Prostate gland (tissue), 2 donors: ENCODE measurements around the gene RAD51. TPM values are rescaled to one million over a fixed set of nuclear protein-coding genes. Genes with fewer than 3 reads are reported as not detected.
A peak's percentile ranks its signal among the peaks of the same experiment; 100 is the strongest.

Experiments
- DNase-seq: peaks from one replicate; pipeline ENCODE4 v3.0.0-alpha.2; 2019; ENCODE audit warnings: low spot score
- H3K27ac ChIP-seq, 2 donors: fragments of 200-600 bp; sonication (generic); 2 replicates each; pipeline ENCODE4 v1.5.1; 2017 to 2019
- H3K27me3 ChIP-seq: fragments of 200-600 bp; sonication (generic); replicated peaks from 2 replicates; pipeline ENCODE4 v1.5.1; 2019; ENCODE audit not compliant: insufficient read depth
- H3K36me3 ChIP-seq, 2 donors: fragments of 200-600 bp; sonication (generic); 1 replicate in 1 of 2; 2 replicates in 1 of 2; pipeline versions ENCODE4 v1.5.1 to v1.8.1; 2017 to 2019
- H3K4me1 ChIP-seq: fragments of 200-600 bp; sonication (generic); replicated peaks from 2 replicates; pipeline ENCODE4 v1.5.1; 2019
- H3K4me3 ChIP-seq, 2 donors: fragments of 200-600 bp; sonication (generic); 2 replicates each; pipeline ENCODE4 v1.5.1; 2017 to 2019
- H3K9me3 ChIP-seq: fragments of 200-600 bp; sonication (generic); 2 replicates; pipeline ENCODE4 v1.5.1; 2017
- CTCF ChIP-seq, 4 experiments: fragments of 200-600 bp in 2 of 4; fragments of 450-650 bp in 2 of 4; sonication (generic) in 2 of 4; IDR thresholded peaks; 1 replicate in 3 of 4; 2 replicates in 1 of 4; pipeline ENCODE4 v1.5.1; 2016 to 2019; ENCODE audit warnings: antibody characterized with exemption in 4 of 4, mild to moderate bottlenecking in 2 of 4, moderate library complexity in 2 of 4
- POLR2A ChIP-seq: fragments of 450-650 bp; IDR thresholded peaks from one replicate; pipeline ENCODE4 v1.6.1; 2016; ENCODE audit warnings: antibody characterized with exemption, mild to moderate bottlenecking
- POLR2AphosphoS5 ChIP-seq: sonication (generic); formaldehyde crosslinking; IDR thresholded peaks from one replicate; pipeline ENCODE4 v1.6.1; 2017; ENCODE audit warnings: antibody characterized with exemption
- WGBS: methylation state at CpG from one replicate; pipeline ENCODE4 v1.1.5; 2018; 5-methylcytosine and 5-hydroxymethylcytosine counted together
- intact Hi-C: fragments of 100-400 bp; cut with DNase I; formaldehyde crosslinking; loops from one replicate; pipeline ENCODE4 v1.14.2; 2022
- small RNA-seq, 2 donors: library from RNA; depleted of rRNA; stranded (forward); fragments of <200 nt; gene quantifications; one replicate each; pipeline ENCODE3, GENCODE V24; 2016
- total RNA-seq, 2 donors: library from RNA; depleted of rRNA; stranded (reverse); fragments of >200 nt; gene quantifications; one replicate each; pipeline ENCODE4 v1.1.0, GENCODE V29; 2016

Gene RAD51
- total RNA-seq, 2 donors from 2014 or later, result 0.82 to 5.1 TPM

GRCh38 chr15:40776537-40777141 lies 81.7 kb downstream of the RAD51 start:
- peaks cover 6% of the 10 kb centered on the region for H3K4me1 ChIP-seq
- 68% methylated on average over 11 of the region's 11 CpGs for WGBS
- H3K9me3 ChIP-seq, result no peaks in the 10 kb centered on the region
- no peak overlapping the region for H3K4me3 ChIP-seq
- peak; percentile 93 for DNase-seq
- no peaks in the 10 kb centered on the region for H3K27me3 ChIP-seq
- peaks cover 4% of the 10 kb centered on the region in 2 donors for H3K36me3 ChIP-seq
- TF ChIP-seq POLR2AphosphoS5 (peak; percentile 92), POLR2A (peak; percentile 62), CTCF (IDR thresholded peaks at IDR 0.05) (no peak)
- intact Hi-C loops, result no loop called here
- peak overlapping the region; percentile 72 to 77 for H3K27ac ChIP-seq

Small RNAs within 50 kb of the gene (small RNA-seq; reads per million reads assigned to genes)
- gene SUMO2P15, result 0 reads per million in 2 donors

Other genes starting within 250 kb of the RAD51 start
- gene CHST14, start 224.2 kb upstream of the RAD51 start, total RNA-seq, result 10 to 100 TPM; 14.9 to 22.3 TPM
- 10 to 100 TPM; 17.5 to 27.5 TPM for gene CCDC32, start 130.1 kb upstream of the RAD51 start, total RNA-seq
- gene RPUSD2, start 125.9 kb upstream of the RAD51 start, total RNA-seq, result 10 to 100 TPM; 11.2 to 24.1 TPM
- 10 to 100 TPM in 1 of 2 donors, 1 to 10 TPM in 1; 1.6 to 18.7 TPM for gene KNL1, start 100.9 kb upstream of the RAD51 start, total RNA-seq
- 10 to 100 TPM; 28.2 to 31.9 TPM for gene RMDN3, start 60.1 kb downstream of the RAD51 start, total RNA-seq
- 10 to 100 TPM; 14.3 to 61.3 TPM for gene GCHFR, start 68.9 kb downstream of the RAD51 start, total RNA-seq
- gene C15orf62, start 74.8 kb downstream of the RAD51 start, total RNA-seq, result 1 to 10 TPM in 1 of 2 donors, under 1 TPM in 1; 0.51 to 1.3 TPM
- 10 to 100 TPM; 39.8 to 43.3 TPM for gene ZFYVE19, start 111.9 kb downstream of the RAD51 start, total RNA-seq
- 10 to 100 TPM; 29.2 to 29.6 TPM for gene DNAJC17, start 112.3 kb downstream of the RAD51 start, total RNA-seq
- gene PPP1R14D, start 133.5 kb downstream of the RAD51 start, total RNA-seq, result under 1 TPM in 1 of 2 donors, not detected in 1; 0.97 TPM
- gene SPINT1, start 148.9 kb downstream of the RAD51 start, total RNA-seq, result 100 to 1,000 TPM; 143 to 295 TPM
- 10 to 100 TPM in 1 of 2 donors, 1 to 10 TPM in 1; 5.9 to 11.7 TPM for gene RHOV, start 179.1 kb downstream of the RAD51 start, total RNA-seq
- gene VPS18, start 199.3 kb downstream of the RAD51 start, total RNA-seq, result 10 to 100 TPM; 32.4 to 39.0 TPM
- 1 to 10 TPM; 6.2 to 6.5 TPM for gene DLL4, start 234.2 kb downstream of the RAD51 start, total RNA-seq